ENCODE results near the gene SOCS6. TPM values are rescaled to one million over a fixed set of nuclear protein-coding genes. Genes with fewer than 3 reads are reported as not detected.

SOCS6 gene
- total RNA-seq, 2 donors from 2014 or later: 1.7 to 2.0 TPM

GRCh38 chr18:70273021-70273420 is 15.8 kb upstream of the SOCS6 start:
- no peak for ATAC-seq (replicated peaks in 1 of 2)
- Mint-ChIP-seq H3K27me3 (ENCODE audit: low read depth) (peaks cover 31% of the 10 kb centered on the region), H3K4me3 (no peak overlapping the region), H3K9me3 (peaks cover 9 to 16% of the 10 kb centered on the region in 2 donors), H3K36me3 (ENCODE audit: insufficient read depth in 2 of 2) (peaks cover 10 to 12% of the 10 kb centered on the region in 2 donors), H3K27ac (no peak overlapping the region), H3K4me1 (ENCODE audit: low read depth) (no peaks in the 10 kb centered on the region)
- no peak for DNase-seq

GRCh38 chr18:70276416-70277191 is 12.2 kb upstream of the SOCS6 start:
- peaks cover 7 to 19% of the 10 kb centered on the region in 2 donors for H3K36me3 Mint-ChIP-seq (ENCODE audit: insufficient read depth in 2 of 2)

GRCh38 chr18:70279470-70279869 is 9.4 kb upstream of the SOCS6 start:
- peaks cover 6% of the 10 kb centered on the region in 2 donors for H3K9me3 Mint-ChIP-seq
- ATAC-seq (replicated peaks in 1 of 2) (no peak), DNase-seq (no peak)
- H3K4me1 Mint-ChIP-seq (ENCODE audit: low read depth): no peaks in the 10 kb centered on the region
- peaks cover 3 to 9% of the 10 kb centered on the region in 2 donors for H3K36me3 Mint-ChIP-seq (ENCODE audit: insufficient read depth in 2 of 2)
- peaks cover 10% of the 10 kb centered on the region for H3K27me3 Mint-ChIP-seq (ENCODE audit: low read depth)
- no peak overlapping the region for H3K4me3 Mint-ChIP-seq
- H3K27ac Mint-ChIP-seq: no peak overlapping the region

More at GRCh38 chr18:70276416-70277191, 12.2 kb upstream of the SOCS6 start:
- Mint-ChIP-seq H3K9me3 (peaks cover 12 to 13% of the 10 kb centered on the region in 2 donors), H3K4me1 (ENCODE audit: low read depth) (no peaks in the 10 kb centered on the region), H3K27ac (no peak overlapping the region), H3K27me3 (ENCODE audit: low read depth) (peaks cover 24% of the 10 kb centered on the region), H3K4me3 (no peak overlapping the region)
- no peak for DNase-seq
- no peak for ATAC-seq (replicated peaks in 1 of 2)

- peaks cover 6% of the 10 kb centered on the region in 2 donors for H3K9me3 Mint-ChIP-seq
- H3K27me3 Mint-ChIP-seq (ENCODE audit: low read depth): peaks cover 2% of the 10 kb centered on the region
- no peak for ATAC-seq (replicated peaks in 1 of 2)
- peaks cover 3 to 9% of the 10 kb centered on the region in 2 donors for H3K36me3 Mint-ChIP-seq (ENCODE audit: insufficient read depth in 2 of 2)
- DNase-seq: no peak
- no peak overlapping the region for H3K27ac Mint-ChIP-seq
- no peaks in the 10 kb centered on the region for H3K4me1 Mint-ChIP-seq (ENCODE audit: low read depth)
- H3K4me3 Mint-ChIP-seq: no peak overlapping the region
Observed at GRCh38 chr18:70280007-70280925, 8.6 kb upstream of the SOCS6 start.

GRCh38 chr18:70284976-70285620 is 3.7 kb upstream of the SOCS6 start:
- Mint-ChIP-seq H3K27me3 (ENCODE audit: low read depth) (no peaks in the 10 kb centered on the region), H3K4me1 (ENCODE audit: low read depth) (no peaks in the 10 kb centered on the region), H3K9me3 (peaks cover 4 to 6% of the 10 kb centered on the region in 2 donors), H3K27ac (no peak overlapping the region), H3K4me3 (no peak overlapping the region), H3K36me3 (ENCODE audit: insufficient read depth in 2 of 2) (peaks cover 3 to 6% of the 10 kb centered on the region in 2 donors)
- ATAC-seq (replicated peaks in 1 of 2) (no peak), DNase-seq (no peak)

- Mint-ChIP-seq H3K4me3 (peak overlapping the region; percentile 26 to 73), H3K27ac (peak overlapping the region; percentile 38), H3K36me3 (ENCODE audit: insufficient read depth in 2 of 2) (no peaks in the 10 kb centered on the region), H3K9me3 (no peaks in the 10 kb centered on the region), H3K27me3 (ENCODE audit: low read depth) (peaks cover 20% of the 10 kb centered on the region), H3K4me1 (ENCODE audit: low read depth) (peaks cover 3% of the 10 kb centered on the region)
- ATAC-seq (replicated peaks in 1 of 2): no peak
- no peak for DNase-seq
Observed at GRCh38 chr18:70287731-70288130, 1.1 kb upstream of the SOCS6 start.

GRCh38 chr18:70288171-70288850 is 534 bp upstream of the SOCS6 start:
- Mint-ChIP-seq H3K27ac (peak overlapping the region; percentile 50), H3K9me3 (no peaks in the 10 kb centered on the region), H3K4me3 (peak overlapping the region; percentile 26 to 73), H3K36me3 (ENCODE audit: insufficient read depth in 2 of 2) (no peaks in the 10 kb centered on the region), H3K27me3 (ENCODE audit: low read depth) (peaks cover 22% of the 10 kb centered on the region), H3K4me1 (ENCODE audit: low read depth) (peaks cover 9% of the 10 kb centered on the region)
- DNase-seq (peak; percentile 3 to 4), ATAC-seq (replicated peaks in 1 of 2) (no peak)

- Mint-ChIP-seq H3K4me3 (peak overlapping the region; percentile 81 to 85), H3K4me1 (ENCODE audit: low read depth) (peaks cover 13% of the 10 kb centered on the region), H3K36me3 (ENCODE audit: insufficient read depth in 2 of 2) (no peaks in the 10 kb centered on the region), H3K27ac (peak overlapping the region; percentile 42), H3K27me3 (ENCODE audit: low read depth) (peaks cover 22% of the 10 kb centered on the region), H3K9me3 (no peaks in the 10 kb centered on the region)
- peak; percentile 57 to 62 for ATAC-seq (replicated peaks in 1 of 2)
- DNase-seq: peak; percentile 45 to 46
Observed at GRCh38 chr18:70289351-70290312, 787 bp downstream of the SOCS6 start.

GRCh38 chr18:70290482-70291294 is 1.8 kb downstream of the SOCS6 start:
- no peak for DNase-seq
- no peak overlapping the region for H3K27ac Mint-ChIP-seq
- H3K36me3 Mint-ChIP-seq (ENCODE audit: insufficient read depth in 2 of 2): no peaks in the 10 kb centered on the region
- H3K4me1 Mint-ChIP-seq (ENCODE audit: low read depth): peaks cover 13% of the 10 kb centered on the region
- peaks cover 22% of the 10 kb centered on the region for H3K27me3 Mint-ChIP-seq (ENCODE audit: low read depth)
- no peak for ATAC-seq (replicated peaks in 1 of 2)
- no peaks in the 10 kb centered on the region for H3K9me3 Mint-ChIP-seq
- H3K4me3 Mint-ChIP-seq: peak overlapping the region; percentile 81 to 85

GRCh38 chr18:70291295-70291574 is 2.4 kb downstream of the SOCS6 start:
- no peaks in the 10 kb centered on the region for H3K9me3 Mint-ChIP-seq
- no peaks in the 10 kb centered on the region for H3K36me3 Mint-ChIP-seq (ENCODE audit: insufficient read depth in 2 of 2)
- no peak for ATAC-seq (replicated peaks in 1 of 2)
- peaks cover 13% of the 10 kb centered on the region for H3K4me1 Mint-ChIP-seq (ENCODE audit: low read depth)
- no peak for DNase-seq
- H3K27me3 Mint-ChIP-seq (ENCODE audit: low read depth): peaks cover 22% of the 10 kb centered on the region
- H3K4me3 Mint-ChIP-seq: peak overlapping the region; percentile 54 to 85
- no peak overlapping the region for H3K27ac Mint-ChIP-seq

- peaks cover 13% of the 10 kb centered on the region for H3K4me1 Mint-ChIP-seq (ENCODE audit: low read depth)
- no peak overlapping the region for H3K4me3 Mint-ChIP-seq
- ATAC-seq (replicated peaks in 1 of 2): no peak
- peaks cover 22% of the 10 kb centered on the region for H3K27me3 Mint-ChIP-seq (ENCODE audit: low read depth)
- no peak overlapping the region for H3K27ac Mint-ChIP-seq
- no peaks in the 10 kb centered on the region for H3K36me3 Mint-ChIP-seq (ENCODE audit: insufficient read depth in 2 of 2)
- DNase-seq: no peak
- H3K9me3 Mint-ChIP-seq: no peaks in the 10 kb centered on the region
Observed at GRCh38 chr18:70292628-70293027, 3.8 kb downstream of the SOCS6 start.

All from activated T-cell treated with anti-CD3 and anti-CD28 coated beads, Interleukin-2, amount 50 U/mL, for 72 hours (primary cell).